GM18907 (cell line): ENCODE data around the gene RBBP7.
A peak's percentile ranks its signal among the peaks of the same experiment; 100 is the strongest.

Source experiments
- ATAC-seq: cut with Tn5 transposase; IDR thresholded peaks from one replicate; pipeline ENCODE4 v1.9.1; 2021; ENCODE audit warnings: mild to moderate bottlenecking, moderate library complexity; ENCODE audit not compliant: unreplicated experiment

The RBBP7 gene

GRCh38 chrX:16828124-16828908 is 41.8 kb downstream of the RBBP7 start:
- no peak for ATAC-seq

- no peak for ATAC-seq
These were observed 42.9 kb downstream of the RBBP7 start for GRCh38 chrX:16827225-16827624.

- peak; percentile 61 for ATAC-seq
These were observed 44.0 kb downstream of the RBBP7 start for GRCh38 chrX:16826207-16826606.

- ATAC-seq: no peak
These were observed 44.7 kb downstream of the RBBP7 start for GRCh38 chrX:16825264-16826035.

- no peak for ATAC-seq
These were observed 47.4 kb downstream of the RBBP7 start for GRCh38 chrX:16822723-16823122.

GRCh38 chrX:16819634-16820033 is 50.5 kb downstream of the RBBP7 start:
- ATAC-seq: no peak

- no peak for ATAC-seq
These were observed 55.6 kb downstream of the RBBP7 start for GRCh38 chrX:16814597-16814996.

GRCh38 chrX:16807976-16808542 is 62.1 kb downstream of the RBBP7 start:
- ATAC-seq: no peak

GRCh38 chrX:16807548-16807947 is 62.6 kb downstream of the RBBP7 start:
- ATAC-seq: no peak

GRCh38 chrX:16804923-16805464 is 65.2 kb downstream of the RBBP7 start:
- ATAC-seq: no peak

- no peak for ATAC-seq
These were observed 72.3 kb downstream of the RBBP7 start for GRCh38 chrX:16797841-16798240.

- ATAC-seq: no peak
These were observed 72.8 kb downstream of the RBBP7 start for GRCh38 chrX:16797358-16797757.

- no peak for ATAC-seq
These were observed 73.9 kb downstream of the RBBP7 start for GRCh38 chrX:16796298-16796697.
